Effector memory CD4-positive, alpha-beta T cell (primary cell): ENCODE data around the gene ATP5F1C.
"Not testable (repeated sequence)": the region's sequence is repeated elsewhere in the genome, so short reads cannot be mapped to it uniquely, and the experiment has no call there.

Experiments used
- DNase-seq, 3 donors: peaks; one replicate each; pipeline ENCODE4 v3.0.0-alpha.2; 2020
- H3K27ac ChIP-seq: 2 replicates; pipeline ENCODE4 v1.7.0; 2013; ENCODE audit warnings: mild to moderate bottlenecking, low read length, moderate library complexity; ENCODE audit not compliant: insufficient read depth, poor library complexity, severe bottlenecking
- H3K27me3 ChIP-seq: replicated peaks from 2 replicates; pipeline ENCODE4 v1.7.0; 2013; ENCODE audit warnings: mild to moderate bottlenecking, low read length; ENCODE audit not compliant: insufficient read depth, control insufficient read depth, poor library complexity, severe bottlenecking
- H3K36me3 ChIP-seq: 2 replicates; pipeline ENCODE4 v1.7.0; 2013; ENCODE audit warnings: mild to moderate bottlenecking, low read length, moderate library complexity; ENCODE audit not compliant: control insufficient read depth, insufficient read depth
- H3K4me1 ChIP-seq: 2 replicates; pipeline ENCODE4 v1.7.0; 2013; ENCODE audit warnings: low read length, mild to moderate bottlenecking; ENCODE audit not compliant: control insufficient read depth, insufficient read depth, poor library complexity, severe bottlenecking
- H3K4me3 ChIP-seq: 2 replicates; pipeline ENCODE4 v1.7.0; 2013; ENCODE audit warnings: low read length, low read depth, mild to moderate bottlenecking; ENCODE audit not compliant: insufficient read depth, poor library complexity, severe bottlenecking
- H3K9me3 ChIP-seq: 2 replicates; pipeline ENCODE4 v1.7.0; 2013; ENCODE audit warnings: mild to moderate bottlenecking, low read length, moderate library complexity; ENCODE audit not compliant: control insufficient read depth

The ATP5F1C gene

DNA sequence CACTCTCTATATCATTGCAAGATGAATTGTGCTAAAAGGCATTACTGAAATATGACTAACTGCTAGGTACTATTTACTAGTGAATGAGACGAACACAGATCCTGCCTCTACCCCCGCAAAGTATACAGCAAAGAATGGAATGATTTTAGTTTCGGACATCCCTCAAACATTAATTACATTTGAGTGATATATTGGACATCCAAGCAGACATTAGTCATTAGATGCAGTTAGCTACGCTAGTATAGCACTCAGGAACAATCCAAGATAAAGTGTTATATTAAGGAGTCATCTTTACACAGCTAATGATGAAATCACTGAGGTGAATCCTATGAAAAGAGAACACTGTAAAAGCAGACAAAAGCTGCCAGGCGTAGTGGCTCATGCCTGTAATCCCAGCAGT lies 23.0 kb downstream of the ATP5F1C start:
- DNase-seq, result no peak
- no peak overlapping the region for H3K27ac ChIP-seq
- no peak overlapping the region for H3K4me3 ChIP-seq
- no peaks in the 10 kb centered on the region for H3K27me3 ChIP-seq
- H3K9me3 ChIP-seq, result no peaks in the 10 kb centered on the region
- no peaks in the 10 kb centered on the region for H3K4me1 ChIP-seq
- H3K36me3 ChIP-seq, result peaks cover 12% of the 10 kb centered on the region

GRCh38 chr10:7811743-7812142 lies 23.8 kb downstream of the ATP5F1C start:
- H3K27ac ChIP-seq, H3K9me3 ChIP-seq, H3K4me3 ChIP-seq, H3K4me1 ChIP-seq, H3K27me3 ChIP-seq, DNase-seq: not testable (repeated sequence)
- H3K36me3 ChIP-seq, result peaks cover 12% of the 10 kb centered on the region

- Histone ChIP-seq H3K9me3 (no peaks in the 10 kb centered on the region), H3K36me3 (no peaks in the 10 kb centered on the region), H3K4me1 (peaks cover 6% of the 10 kb centered on the region), H3K27me3 (no peaks in the 10 kb centered on the region), H3K27ac (no peak overlapping the region), H3K4me3 (no peak overlapping the region)
- no peak for DNase-seq
Measured at GRCh38 chr10:7813481-7813880, 25.5 kb downstream of the ATP5F1C start.

GRCh38 chr10:7817576-7817975 lies 29.6 kb downstream of the ATP5F1C start:
- no peak for DNase-seq
- H3K36me3 ChIP-seq, result peaks cover 3% of the 10 kb centered on the region
- H3K27ac ChIP-seq, result no peak overlapping the region
- H3K4me3 ChIP-seq, result peak overlapping the region; percentile 97
- peaks cover 19% of the 10 kb centered on the region for H3K4me1 ChIP-seq
- no peaks in the 10 kb centered on the region for H3K9me3 ChIP-seq
- no peaks in the 10 kb centered on the region for H3K27me3 ChIP-seq

GRCh38 chr10:7817984-7818294 lies 30.0 kb downstream of the ATP5F1C start:
- Histone ChIP-seq H3K36me3 (peaks cover 3% of the 10 kb centered on the region), H3K9me3 (no peaks in the 10 kb centered on the region), H3K27me3 (no peaks in the 10 kb centered on the region), H3K27ac (peak overlapping the region; percentile 70), H3K4me3 (peak overlapping the region; percentile 97), H3K4me1 (peaks cover 19% of the 10 kb centered on the region)
- no peak for DNase-seq

DNA sequence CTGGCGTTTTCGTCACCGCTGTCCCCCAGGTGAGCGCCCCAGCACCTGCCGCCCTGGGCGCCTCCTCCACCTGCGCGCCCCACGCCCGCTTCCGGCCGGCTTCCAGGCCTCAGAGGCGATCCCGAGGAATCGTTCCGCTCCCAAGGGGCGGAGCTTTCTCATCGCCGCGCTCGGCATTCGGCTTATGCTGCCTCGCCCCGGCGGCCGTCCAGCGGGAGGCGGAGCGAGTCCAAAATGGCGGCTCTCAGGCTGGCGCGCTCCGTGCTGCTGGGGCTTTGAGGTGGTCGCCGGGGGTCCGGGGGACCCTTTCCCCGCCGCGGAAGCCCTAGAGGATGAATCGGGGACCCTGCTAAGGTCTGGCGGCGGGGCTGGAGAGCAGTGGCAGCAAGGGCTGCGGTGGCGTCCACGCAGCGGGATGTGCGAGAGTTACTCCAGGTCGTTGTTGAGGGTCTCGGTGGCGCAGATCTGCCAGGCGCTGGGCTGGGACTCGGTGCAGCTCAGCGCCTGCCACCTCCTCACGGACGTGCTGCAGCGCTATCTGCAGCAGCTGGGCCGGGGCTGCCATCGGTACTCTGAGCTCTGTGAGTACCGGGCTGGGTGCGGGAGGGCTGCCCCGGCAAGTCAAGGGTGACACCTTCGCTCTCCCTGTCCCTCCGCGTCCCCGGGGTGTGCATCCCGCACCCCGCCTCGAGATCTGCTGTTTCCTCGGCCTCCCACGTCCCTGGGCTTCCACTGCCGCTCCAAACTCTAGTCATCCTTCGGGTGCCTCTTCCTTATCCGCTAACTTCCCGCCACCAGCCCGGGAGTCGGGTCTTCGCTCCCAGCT lies 30.5 kb downstream of the ATP5F1C start, which contains the start of gene TAF3:
TAF3 (plus strand) TSS at position 211 of the 826 bp plus-strand sequence; CDS start at position 416, 205 bp downstream.
- H3K27me3 ChIP-seq, result no peaks in the 10 kb centered on the region
- H3K36me3 ChIP-seq, result peaks cover 3% of the 10 kb centered on the region
- peaks cover 19% of the 10 kb centered on the region for H3K4me1 ChIP-seq
- peak within 1 kb of the TSS; percentile 70 for H3K27ac ChIP-seq
- H3K9me3 ChIP-seq, result no peaks in the 10 kb centered on the region
- H3K4me3 ChIP-seq, result peak within 1 kb of the TSS; percentile 97
- peak; percentile 75 to 85 (median 85) for DNase-seq

DNA sequence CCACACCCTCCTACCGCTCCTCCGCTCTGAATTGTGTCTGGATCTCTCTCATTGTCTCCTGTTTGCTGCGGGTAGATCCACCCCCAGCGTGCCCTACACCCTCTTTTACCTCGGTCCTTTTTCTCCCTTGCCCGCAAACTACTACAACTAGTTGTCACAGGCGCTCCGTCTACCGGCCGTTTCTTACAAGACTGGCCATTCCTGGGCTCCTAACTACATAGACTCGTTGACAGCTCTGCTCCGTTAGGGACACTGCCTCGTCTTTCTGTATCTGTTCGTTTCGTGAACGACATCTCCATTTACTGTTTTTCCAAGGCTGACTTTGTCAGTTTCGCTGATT lies 31.1 kb downstream of the ATP5F1C start:
- Histone ChIP-seq H3K4me3 (peak overlapping the region; percentile 97), H3K36me3 (peaks cover 3% of the 10 kb centered on the region), H3K9me3 (no peaks in the 10 kb centered on the region), H3K27me3 (no peaks in the 10 kb centered on the region), H3K27ac (peak overlapping the region; percentile 70), H3K4me1 (peaks cover 19% of the 10 kb centered on the region)
- DNase-seq, result no peak

GRCh38 chr10:7824251-7824650 lies 36.3 kb downstream of the ATP5F1C start:
- Histone ChIP-seq H3K4me1 (peaks cover 10% of the 10 kb centered on the region), H3K27ac (no peak overlapping the region), H3K9me3 (no peaks in the 10 kb centered on the region), H3K27me3 (no peaks in the 10 kb centered on the region), H3K36me3 (peaks cover 19% of the 10 kb centered on the region), H3K4me3 (no peak overlapping the region)
- DNase-seq, result no peak

- no peaks in the 10 kb centered on the region for H3K9me3 ChIP-seq
- H3K4me1 ChIP-seq, result no peaks in the 10 kb centered on the region
- H3K4me3 ChIP-seq, result no peak overlapping the region
- no peak overlapping the region for H3K27ac ChIP-seq
- H3K36me3 ChIP-seq, result peaks cover 16% of the 10 kb centered on the region
- no peak for DNase-seq
- H3K27me3 ChIP-seq, result no peaks in the 10 kb centered on the region
Measured at GRCh38 chr10:7826971-7827370, 39.0 kb downstream of the ATP5F1C start.

GRCh38 chr10:7829289-7829834 lies 41.4 kb downstream of the ATP5F1C start:
- Histone ChIP-seq H3K4me1 (no peaks in the 10 kb centered on the region), H3K4me3 (no peak overlapping the region), H3K9me3 (no peaks in the 10 kb centered on the region), H3K36me3 (peaks cover 13% of the 10 kb centered on the region), H3K27ac (no peak overlapping the region), H3K27me3 (no peaks in the 10 kb centered on the region)
- no peak for DNase-seq
